Fibroblast of mammary gland (primary cell): Measurements from ENCODE around the gene TAGLN3.

Experiments
- DNase-seq: peaks from one replicate; pipeline ENCODE4 v3.0.0-alpha.2; 2010; ENCODE audit warnings: low read depth
- H3K4me3 ChIP-seq: 2 replicates; pipeline ENCODE4 v1.5.1; 2011; ENCODE audit warnings: low read depth, mild to moderate bottlenecking, low read length, moderate library complexity; ENCODE audit not compliant: control insufficient read depth
- TF ChIP-seq, protein P1 (sequence below): conservative IDR thresholded peaks from 2 replicates; pipeline ENCODE4 v1.5.1; 2011; ENCODE audit warnings: low read depth, low read length, inconsistent platforms; ENCODE audit not compliant: control insufficient read depth, insufficient read depth

The TAGLN3 gene

GRCh38 chr3:112005091-112005672 lies 6.5 kb downstream of the TAGLN3 start:
- no peak overlapping the region for H3K4me3 ChIP-seq
- TF ChIP-seq, protein P1, sequence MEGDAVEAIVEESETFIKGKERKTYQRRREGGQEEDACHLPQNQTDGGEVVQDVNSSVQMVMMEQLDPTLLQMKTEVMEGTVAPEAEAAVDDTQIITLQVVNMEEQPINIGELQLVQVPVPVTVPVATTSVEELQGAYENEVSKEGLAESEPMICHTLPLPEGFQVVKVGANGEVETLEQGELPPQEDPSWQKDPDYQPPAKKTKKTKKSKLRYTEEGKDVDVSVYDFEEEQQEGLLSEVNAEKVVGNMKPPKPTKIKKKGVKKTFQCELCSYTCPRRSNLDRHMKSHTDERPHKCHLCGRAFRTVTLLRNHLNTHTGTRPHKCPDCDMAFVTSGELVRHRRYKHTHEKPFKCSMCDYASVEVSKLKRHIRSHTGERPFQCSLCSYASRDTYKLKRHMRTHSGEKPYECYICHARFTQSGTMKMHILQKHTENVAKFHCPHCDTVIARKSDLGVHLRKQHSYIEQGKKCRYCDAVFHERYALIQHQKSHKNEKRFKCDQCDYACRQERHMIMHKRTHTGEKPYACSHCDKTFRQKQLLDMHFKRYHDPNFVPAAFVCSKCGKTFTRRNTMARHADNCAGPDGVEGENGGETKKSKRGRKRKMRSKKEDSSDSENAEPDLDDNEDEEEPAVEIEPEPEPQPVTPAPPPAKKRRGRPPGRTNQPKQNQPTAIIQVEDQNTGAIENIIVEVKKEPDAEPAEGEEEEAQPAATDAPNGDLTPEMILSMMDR, result no peak
- peak; percentile 82 for DNase-seq

GRCh38 chr3:112007633-112008032 lies 8.9 kb downstream of the TAGLN3 start:
- DNase-seq, result peak; percentile 62
- TF ChIP-seq, protein P1, result no peak
- H3K4me3 ChIP-seq, result no peak overlapping the region

DNA sequence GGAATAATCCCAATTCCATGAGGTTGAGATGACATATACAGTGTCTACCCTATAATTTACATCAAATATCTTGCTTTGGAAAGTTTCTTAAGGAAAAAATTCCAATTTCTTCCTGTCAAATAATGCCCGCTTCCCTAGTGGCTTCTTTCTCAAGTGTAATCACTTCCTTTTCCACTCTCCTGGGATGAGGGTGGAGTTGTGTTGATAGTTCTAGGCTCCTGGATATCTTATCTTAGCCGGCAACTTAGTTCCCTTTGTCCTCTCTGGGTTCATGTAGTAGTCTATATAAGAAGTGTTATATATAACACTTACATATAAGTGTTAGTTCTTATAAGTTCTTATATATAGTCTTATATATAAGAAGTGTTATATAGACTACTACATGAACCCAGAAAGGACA lies 10.9 kb downstream of the TAGLN3 start:
- TF ChIP-seq, protein P1, result no peak
- H3K4me3 ChIP-seq, result no peak overlapping the region
- no peak for DNase-seq

DNA sequence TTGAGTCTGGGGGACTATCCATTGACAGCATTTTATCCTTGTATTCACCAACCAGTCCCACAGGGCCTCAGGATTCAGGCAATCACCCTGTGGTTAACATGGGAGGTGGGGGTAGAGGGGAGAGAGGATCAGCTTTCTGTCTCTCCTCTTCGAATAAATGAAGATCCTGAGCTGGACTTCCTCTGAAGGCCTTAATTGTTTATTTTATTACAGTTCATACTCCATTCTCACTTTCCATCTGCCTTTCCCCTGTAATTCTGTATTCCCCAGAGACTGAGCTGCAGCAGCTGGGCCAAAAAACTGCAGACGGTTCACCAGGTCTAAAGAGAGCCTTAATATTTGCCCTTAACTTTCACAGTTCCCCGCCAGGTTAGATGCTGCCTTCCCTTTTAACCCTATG lies 11.9 kb downstream of the TAGLN3 start:
- TF ChIP-seq, protein P1, result no peak
- no peak for DNase-seq
- H3K4me3 ChIP-seq, result no peak overlapping the region

GRCh38 chr3:112011376-112011940 lies 12.7 kb downstream of the TAGLN3 start:
- no peak overlapping the region for H3K4me3 ChIP-seq
- TF ChIP-seq, protein P1, result no peak
- no peak for DNase-seq

DNA sequence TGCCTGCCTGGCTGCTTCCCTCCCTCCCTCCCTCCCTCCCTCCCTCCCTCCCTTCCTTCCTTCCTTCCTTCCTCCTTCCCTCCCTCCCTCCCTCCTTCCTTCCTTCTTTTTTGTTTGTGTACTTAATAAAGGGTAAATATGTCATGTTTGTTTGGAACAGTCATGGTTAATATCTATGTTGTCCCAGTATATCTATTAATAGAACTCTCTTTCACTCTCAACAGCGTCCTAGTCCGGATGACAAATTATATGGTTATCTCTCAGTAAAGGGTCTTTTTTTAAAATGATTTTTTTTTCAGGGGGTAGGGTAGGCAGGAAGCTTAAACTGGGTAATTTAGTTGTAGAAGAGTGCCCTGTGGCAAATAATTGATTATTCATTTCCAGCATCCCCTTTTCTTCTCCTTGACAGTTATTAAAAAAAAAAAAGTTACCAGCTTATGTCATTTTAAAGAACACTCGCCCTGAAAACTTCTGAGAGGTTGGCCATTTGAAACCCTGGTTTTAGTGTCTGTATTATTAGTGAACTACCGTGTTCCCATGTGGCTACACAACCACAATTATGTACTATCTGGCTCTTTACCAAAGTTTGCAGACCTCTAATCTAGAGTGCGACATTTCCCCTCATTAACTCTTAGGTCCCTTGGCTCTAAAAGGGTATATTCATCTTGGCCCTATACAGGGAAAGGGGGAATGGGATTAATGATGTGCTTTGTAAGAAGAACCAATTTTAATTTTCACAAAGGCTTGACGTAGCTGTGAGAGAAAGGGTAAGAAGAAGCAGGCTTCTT lies 13.7 kb downstream of the TAGLN3 start:
- no peak overlapping the region for H3K4me3 ChIP-seq
- DNase-seq, result no peak
- TF ChIP-seq, protein P1, result no peak
